ENCODE results near the gene MOCS1. TPM values are rescaled to one million over a fixed set of nuclear protein-coding genes. Genes with fewer than 3 reads are reported as not detected.
"Not testable (repeated sequence)": the region's sequence is repeated elsewhere in the genome, so short reads cannot be mapped to it uniquely, and the experiment has no call there.

The MOCS1 gene
- polyA plus RNA-seq, 3 donors, result 0.05 to 0.26 (median 0.12) TPM

GRCh38 chr6:39971131-39971530 lies 36.9 kb upstream of the MOCS1 start:
- H4K20me1 ChIP-seq (ENCODE audit: insufficient read depth, low read length); intact Hi-C loops (cut with micrococcal nuclease); H3K9ac ChIP-seq (ENCODE audit: insufficient read depth, low read length, poor library complexity, severe bottlenecking); H3K27ac ChIP-seq (ENCODE audit: low read depth in 1 of 2, low read length in 2 of 2); H3K27ac Mint-ChIP-seq; H3K4me1 Mint-ChIP-seq; H3K79me2 ChIP-seq (ENCODE audit: insufficient read depth, low read length); H2AFZ ChIP-seq (ENCODE audit: insufficient read depth, low read depth, low read length, poor library complexity, severe bottlenecking); H3K27me3 ChIP-seq (ENCODE audit: control insufficient read depth in 2 of 2, insufficient read depth in 2 of 2, low read length in 2 of 2); H3K4me3 ChIP-seq (replicated peaks in 1 of 3; ENCODE audit: low read depth in 2 of 3, low read length in 3 of 3); DNase-seq; H3K4me2 ChIP-seq (replicated peaks; ENCODE audit: extremely low read depth, low read length, poor library complexity, severe bottlenecking); H3K9me3 Mint-ChIP-seq; H3K4me3 Mint-ChIP-seq; H3K4me1 ChIP-seq (ENCODE audit: control insufficient read depth in 1 of 2, insufficient read depth in 2 of 2, low read length in 2 of 2); H3K36me3 ChIP-seq (replicated peaks in 1 of 2; ENCODE audit: control insufficient read depth in 1 of 2, insufficient read depth in 2 of 2, low read length in 2 of 2); H3K27me3 Mint-ChIP-seq (ENCODE audit: low read depth in 3 of 3); H3K9me3 ChIP-seq (replicated peaks in 1 of 2; ENCODE audit: control insufficient read depth in 1 of 2, insufficient read depth in 1 of 2, low read length in 2 of 2); H3K36me3 Mint-ChIP-seq: not testable (repeated sequence)
- WGBS (ENCODE audit: insufficient coverage), result 85% methylated on average over 5 of the region's 5 CpGs

GRCh38 chr6:39965751-39966150 lies 31.5 kb upstream of the MOCS1 start:
- Histone ChIP-seq H3K9ac (ENCODE audit: insufficient read depth, low read length, poor library complexity, severe bottlenecking) (no peak overlapping the region), H3K36me3 (replicated peaks in 1 of 2; ENCODE audit: control insufficient read depth in 1 of 2, insufficient read depth in 2 of 2, low read length in 2 of 2) (no peaks in the 10 kb centered on the region), H3K79me2 (ENCODE audit: insufficient read depth, low read length) (no peaks in the 10 kb centered on the region), H3K27me3 (ENCODE audit: control insufficient read depth in 2 of 2, insufficient read depth in 2 of 2, low read length in 2 of 2) (peaks cover 0 to 3% of the 10 kb centered on the region in 2 donors), H3K27ac (ENCODE audit: low read depth in 1 of 2, low read length in 2 of 2) (no peak overlapping the region), H3K4me2 (replicated peaks; ENCODE audit: extremely low read depth, low read length, poor library complexity, severe bottlenecking) (no peak overlapping the region), H4K20me1 (ENCODE audit: insufficient read depth, low read length) (no peaks in the 10 kb centered on the region), H3K4me1 (ENCODE audit: control insufficient read depth in 1 of 2, insufficient read depth in 2 of 2, low read length in 2 of 2) (no peaks in the 10 kb centered on the region), H3K4me3 (replicated peaks in 1 of 3; ENCODE audit: low read depth in 2 of 3, low read length in 3 of 3) (no peak overlapping the region), H3K9me3 (replicated peaks in 1 of 2; ENCODE audit: control insufficient read depth in 1 of 2, insufficient read depth in 1 of 2, low read length in 2 of 2) (no peaks in the 10 kb centered on the region), H2AFZ (ENCODE audit: insufficient read depth, low read depth, low read length, poor library complexity, severe bottlenecking) (no peak overlapping the region)
- Mint-ChIP-seq H3K4me1 (no peaks in the 10 kb centered on the region), H3K27ac (no peak overlapping the region), H3K9me3 (no peaks in the 10 kb centered on the region), H3K36me3 (no peaks in the 10 kb centered on the region), H3K27me3 (ENCODE audit: low read depth in 3 of 3) (peaks cover 2 to 11% (median 7%) of the 10 kb centered on the region in 3 donors), H3K4me3 (no peak overlapping the region)
- intact Hi-C loops (cut with micrococcal nuclease), result no loop called here
- TF ChIP-seq CTCF (IDR thresholded peaks at IDR 0.05), result no peak
- DNase-seq, result no peak
- 100% methylated on average over 1 of the region's 2 CpGs for WGBS (ENCODE audit: insufficient coverage)
